Measurements from ENCODE around the gene ZNF91.
"Not testable (repeated sequence)": the region's sequence is repeated elsewhere in the genome, so short reads cannot be mapped to it uniquely, and the experiment has no call there.

ZNF91 gene

GRCh38 chr19:23395041-23395721, at the start of gene ZNF91:
Gene ZNF91, minus strand, starts transcription at chr19:23395471. Its CDS starts 117 bp downstream, at chr19:23395354.
- peak; percentile 91 for DNase-seq

- no peak for DNase-seq
Observed at GRCh38 chr19:23440791-23441190, 45.5 kb upstream of the ZNF91 start.

GRCh38 chr19:23440207-23440606, 44.9 kb upstream of the ZNF91 start:
- no peak for DNase-seq

GRCh38 chr19:23439623-23440022, 44.4 kb upstream of the ZNF91 start:
- DNase-seq, result no peak

- DNase-seq, result no peak
Observed at GRCh38 chr19:23437901-23438300, 42.6 kb upstream of the ZNF91 start.

- DNase-seq, result no peak
Observed at GRCh38 chr19:23436944-23437343, 41.7 kb upstream of the ZNF91 start.

GRCh38 chr19:23436318-23436717, 41.0 kb upstream of the ZNF91 start:
- no peak for DNase-seq

GRCh38 chr19:23420824-23421223, 25.6 kb upstream of the ZNF91 start:
- DNase-seq, result no peak

GRCh38 chr19:23419261-23419660, 24.0 kb upstream of the ZNF91 start:
- not testable (repeated sequence) for DNase-seq

GRCh38 chr19:23415561-23416191, 20.4 kb upstream of the ZNF91 start:
- DNase-seq, result no peak

- DNase-seq, result no peak
Observed at GRCh38 chr19:23415034-23415433, 19.8 kb upstream of the ZNF91 start.

GRCh38 chr19:23410155-23410554, 14.9 kb upstream of the ZNF91 start:
- DNase-seq, result no peak

- DNase-seq, result no peak
Observed at GRCh38 chr19:23409392-23410048, 14.2 kb upstream of the ZNF91 start.

GRCh38 chr19:23407616-23408133, 12.4 kb upstream of the ZNF91 start:
- DNase-seq, result no peak

GRCh38 chr19:23406721-23407120, 11.4 kb upstream of the ZNF91 start:
- no peak for DNase-seq

- no peak for DNase-seq
Observed at GRCh38 chr19:23406091-23406490, 10.8 kb upstream of the ZNF91 start.

- no peak for DNase-seq
Observed at GRCh38 chr19:23404676-23405075, 9.4 kb upstream of the ZNF91 start.

- no peak for DNase-seq
Observed at GRCh38 chr19:23403581-23404324, 8.5 kb upstream of the ZNF91 start.

- no peak for DNase-seq
Observed at GRCh38 chr19:23403052-23403451, 7.8 kb upstream of the ZNF91 start.

- no peak for DNase-seq
Observed at GRCh38 chr19:23402388-23402787, 7.1 kb upstream of the ZNF91 start.

- no peak for DNase-seq
Observed at GRCh38 chr19:23401086-23401610, 5.9 kb upstream of the ZNF91 start.

GRCh38 chr19:23399443-23399842, 4.2 kb upstream of the ZNF91 start:
- DNase-seq, result no peak

- not testable (repeated sequence) for DNase-seq
Observed at GRCh38 chr19:23395722-23396117, 449 bp upstream of the ZNF91 start.

All from activated gamma-delta T cell treated with Interleukin-2 at 50 U/mL for 16 hours (primary cell).